BLaER1 (cell line): ENCODE data around the gene WWOX.

ENCODE experiments used
- H3K27ac ChIP-seq: shearing (Covaris generic); formaldehyde crosslinking; 2 replicates; pipeline ENCODE4 v1.8.1; 2022
- H3K27me3 ChIP-seq: shearing (Covaris generic); formaldehyde crosslinking; 2 replicates; pipeline ENCODE4 v1.8.1; 2022
- H3K36me3 ChIP-seq: shearing (Covaris generic); formaldehyde crosslinking; 2 replicates; pipeline ENCODE4 v1.8.1; 2022
- H3K4me1 ChIP-seq: shearing (Covaris generic); formaldehyde crosslinking; 2 replicates; pipeline ENCODE4 v1.8.1; 2022
- H3K4me2 ChIP-seq: shearing (Covaris generic); formaldehyde crosslinking; 2 replicates; pipeline ENCODE4 v1.8.1; 2022
- H3K4me3 ChIP-seq: shearing (Covaris generic); formaldehyde crosslinking; 2 replicates; pipeline ENCODE4 v1.8.1; 2022
- H3K9ac ChIP-seq: shearing (Covaris generic); formaldehyde crosslinking; 2 replicates; pipeline ENCODE4 v1.8.1; 2022
- H3K9me3 ChIP-seq: shearing (Covaris generic); formaldehyde crosslinking; 2 replicates; pipeline ENCODE4 v1.8.1; 2022
- H4K20me1 ChIP-seq: shearing (Covaris generic); formaldehyde crosslinking; 2 replicates; pipeline ENCODE4 v1.8.1; 2022
- Cebpa-rat ChIP-seq: shearing (Covaris generic); IDR thresholded peaks from 2 replicates; pipeline ENCODE4 v1.8.1; 2022

WWOX gene

DNA sequence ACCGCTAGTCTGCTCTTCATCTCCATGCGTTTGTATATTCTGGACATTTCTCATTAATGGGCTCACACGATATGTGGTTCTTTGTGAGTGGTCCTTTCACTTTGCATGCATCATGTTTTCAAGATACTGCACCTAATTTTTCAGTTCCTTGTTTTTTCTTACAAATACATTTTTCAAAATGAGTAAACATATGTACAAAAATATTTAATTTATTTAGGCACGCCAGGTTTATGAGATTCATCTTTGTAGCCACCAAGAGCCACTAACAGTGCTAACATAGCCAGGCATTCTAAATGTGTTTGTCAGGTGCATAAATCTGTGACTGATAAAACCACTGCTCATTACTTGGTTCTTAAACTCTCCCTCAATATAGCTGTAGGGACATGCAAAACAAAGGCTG, 375.3 kb downstream of the WWOX start:
- Histone ChIP-seq H4K20me1 (no peaks in the 10 kb centered on the region), H3K4me1 (no peaks in the 10 kb centered on the region), H3K36me3 (no peaks in the 10 kb centered on the region), H3K27ac (no peak overlapping the region), H3K9ac (no peak overlapping the region), H3K27me3 (no peaks in the 10 kb centered on the region), H3K4me2 (no peak overlapping the region), H3K4me3 (no peak overlapping the region), H3K9me3 (no peaks in the 10 kb centered on the region)
- no peak for TF ChIP-seq Cebpa-rat

DNA sequence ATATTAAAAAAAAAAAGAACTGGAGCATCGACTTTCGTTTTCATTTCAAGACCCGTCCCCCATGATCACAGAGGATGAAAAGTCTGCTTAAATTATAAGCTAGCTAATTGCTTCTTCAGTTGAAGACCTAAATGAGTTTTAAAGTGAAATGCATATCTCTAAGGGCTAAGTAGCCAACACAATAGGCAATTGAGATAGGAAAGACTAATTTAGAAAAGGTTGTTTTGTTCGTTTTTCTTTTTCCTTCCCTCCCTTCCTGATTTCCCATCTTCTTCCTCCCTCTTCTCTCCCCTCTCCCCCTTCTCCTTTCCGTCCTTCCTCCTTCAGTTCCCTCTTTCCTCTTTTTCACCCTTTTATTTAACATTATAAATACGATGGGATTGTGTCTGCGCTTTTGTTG, 377.2 kb downstream of the WWOX start:
- no peak for TF ChIP-seq Cebpa-rat
- H4K20me1 ChIP-seq = no peaks in the 10 kb centered on the region
- no peak overlapping the region for H3K4me2 ChIP-seq
- no peak overlapping the region for H3K4me3 ChIP-seq
- no peaks in the 10 kb centered on the region for H3K9me3 ChIP-seq
- no peak overlapping the region for H3K27ac ChIP-seq
- no peaks in the 10 kb centered on the region for H3K27me3 ChIP-seq
- no peaks in the 10 kb centered on the region for H3K36me3 ChIP-seq
- H3K4me1 ChIP-seq = no peaks in the 10 kb centered on the region
- no peak overlapping the region for H3K9ac ChIP-seq

DNA sequence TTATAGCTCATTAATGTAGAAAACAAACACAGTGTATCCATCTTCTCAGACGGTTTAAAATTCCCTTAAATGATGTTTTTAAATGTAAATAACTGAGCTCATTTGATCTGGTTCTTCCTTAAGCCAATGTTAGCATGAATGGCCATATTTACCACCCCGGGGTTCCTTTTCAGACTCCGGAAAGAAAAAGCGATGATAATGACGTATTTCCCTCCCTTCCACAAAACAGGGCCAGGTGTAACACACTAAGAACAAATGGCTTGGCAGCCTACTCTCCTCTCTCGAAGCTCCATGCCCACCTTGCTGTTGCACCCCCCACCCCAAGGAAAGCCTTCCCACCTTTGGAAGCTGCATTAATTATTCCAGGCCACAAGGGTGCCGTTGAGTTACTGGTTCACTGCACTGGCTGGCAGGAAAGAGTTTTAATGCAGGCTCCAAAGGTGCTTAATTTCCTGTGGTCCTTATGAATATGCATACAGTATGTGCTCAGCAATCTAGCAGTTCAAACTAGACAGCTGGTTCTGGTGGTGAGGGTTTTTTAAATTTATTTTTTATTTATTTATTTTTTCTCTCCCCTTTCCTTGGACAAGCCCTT, 378.9 kb downstream of the WWOX start:
- H3K4me2 ChIP-seq = no peak overlapping the region
- no peaks in the 10 kb centered on the region for H3K36me3 ChIP-seq
- no peaks in the 10 kb centered on the region for H3K9me3 ChIP-seq
- no peak overlapping the region for H3K4me3 ChIP-seq
- H3K4me1 ChIP-seq = no peaks in the 10 kb centered on the region
- H3K9ac ChIP-seq = no peak overlapping the region
- no peak overlapping the region for H3K27ac ChIP-seq
- no peak for TF ChIP-seq Cebpa-rat
- H4K20me1 ChIP-seq = no peaks in the 10 kb centered on the region
- no peaks in the 10 kb centered on the region for H3K27me3 ChIP-seq

DNA sequence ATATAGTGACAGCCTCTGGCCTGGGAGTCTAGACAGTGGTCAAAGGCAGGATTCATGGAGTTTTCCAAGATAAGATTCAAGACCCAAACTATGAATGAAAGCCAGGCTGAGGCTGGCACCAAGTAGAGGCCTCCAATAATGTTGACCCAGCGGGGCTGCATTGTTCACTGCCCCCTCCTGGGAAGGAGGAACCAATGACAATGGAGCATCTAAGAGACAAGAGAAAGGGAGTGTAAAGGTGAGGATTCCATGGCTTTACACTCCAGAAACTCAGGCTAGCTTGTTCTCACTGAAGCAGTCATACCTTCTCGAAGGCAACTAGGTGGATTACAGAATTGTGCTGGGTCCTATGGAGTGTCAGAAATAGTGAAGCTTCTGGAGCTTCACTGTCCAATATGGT, 380.3 kb downstream of the WWOX start:
- no peaks in the 10 kb centered on the region for H3K4me1 ChIP-seq
- H3K4me3 ChIP-seq = no peak overlapping the region
- no peaks in the 10 kb centered on the region for H3K36me3 ChIP-seq
- no peaks in the 10 kb centered on the region for H4K20me1 ChIP-seq
- H3K27ac ChIP-seq = no peak overlapping the region
- H3K9me3 ChIP-seq = no peaks in the 10 kb centered on the region
- no peak overlapping the region for H3K9ac ChIP-seq
- H3K4me2 ChIP-seq = no peak overlapping the region
- TF ChIP-seq Cebpa-rat = no peak
- no peaks in the 10 kb centered on the region for H3K27me3 ChIP-seq

DNA sequence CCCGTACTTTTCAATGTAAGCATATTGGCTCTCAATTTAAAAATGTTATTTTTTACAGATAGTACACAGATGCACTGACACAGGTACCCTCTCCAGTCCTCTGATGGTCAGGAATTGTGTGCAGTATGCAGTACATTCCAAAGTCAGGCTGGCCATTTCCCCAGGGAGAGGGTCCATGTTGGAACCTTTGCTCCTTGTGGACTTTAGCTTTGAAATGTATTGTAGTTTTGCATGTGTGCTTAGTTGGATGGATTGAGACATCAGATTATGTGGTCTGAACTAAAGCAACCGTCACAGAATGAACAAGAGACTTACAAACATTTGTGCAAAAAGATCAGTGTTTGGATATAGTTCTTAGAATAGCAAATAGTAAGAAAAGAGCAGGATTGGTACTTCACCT, 381.1 kb downstream of the WWOX start:
- Histone ChIP-seq H3K9me3 (no peaks in the 10 kb centered on the region), H4K20me1 (no peaks in the 10 kb centered on the region), H3K27me3 (no peaks in the 10 kb centered on the region), H3K9ac (no peak overlapping the region), H3K4me1 (no peaks in the 10 kb centered on the region), H3K36me3 (no peaks in the 10 kb centered on the region), H3K27ac (no peak overlapping the region), H3K4me2 (no peak overlapping the region), H3K4me3 (no peak overlapping the region)
- no peak for TF ChIP-seq Cebpa-rat

DNA sequence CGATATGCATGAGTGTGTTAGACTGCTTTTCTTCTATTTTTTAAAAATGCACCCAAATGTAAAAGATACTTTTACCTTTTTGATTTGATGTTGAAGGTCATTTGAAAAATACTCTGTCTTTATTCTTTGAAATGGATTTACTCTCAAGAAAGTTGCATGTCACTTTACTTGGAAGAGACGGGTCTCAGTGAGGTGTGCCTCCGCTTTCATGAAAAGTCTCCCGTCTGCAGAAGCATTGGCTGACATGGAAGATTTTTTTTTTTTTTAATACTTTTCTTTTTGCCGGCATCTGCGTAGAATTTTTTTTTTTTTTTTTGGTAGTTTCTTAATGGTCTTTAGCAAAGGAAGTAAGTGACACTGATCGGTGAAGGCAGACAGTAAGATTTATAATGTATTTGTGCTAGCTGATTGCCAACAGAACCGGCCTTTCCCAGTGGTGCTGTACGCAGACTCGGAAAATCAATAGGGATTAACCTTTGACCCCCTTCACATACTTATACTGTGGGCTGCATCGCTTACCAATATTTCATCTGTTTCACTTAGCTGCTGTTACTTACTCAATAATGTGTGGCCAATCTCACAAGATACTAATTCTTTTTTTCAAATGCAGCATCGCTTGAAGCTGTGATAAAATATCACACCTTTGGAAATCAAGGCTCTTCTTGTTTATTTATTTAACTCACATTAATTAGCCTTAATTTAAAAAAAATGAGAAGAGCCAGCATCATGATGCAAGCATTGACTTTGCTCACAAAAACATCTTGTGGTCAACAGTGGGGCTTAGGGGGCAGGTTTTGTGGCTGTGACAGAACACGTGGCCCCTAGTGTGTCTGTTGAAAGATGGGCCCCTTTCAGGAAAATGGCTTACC, 383.9 kb downstream of the WWOX start:
- no peak for TF ChIP-seq Cebpa-rat
- H3K27ac ChIP-seq = no peak overlapping the region
- H3K9me3 ChIP-seq = no peaks in the 10 kb centered on the region
- no peak overlapping the region for H3K4me2 ChIP-seq
- H3K36me3 ChIP-seq = no peaks in the 10 kb centered on the region
- H3K27me3 ChIP-seq = no peaks in the 10 kb centered on the region
- no peaks in the 10 kb centered on the region for H4K20me1 ChIP-seq
- no peaks in the 10 kb centered on the region for H3K4me1 ChIP-seq
- H3K4me3 ChIP-seq = no peak overlapping the region
- no peak overlapping the region for H3K9ac ChIP-seq

DNA sequence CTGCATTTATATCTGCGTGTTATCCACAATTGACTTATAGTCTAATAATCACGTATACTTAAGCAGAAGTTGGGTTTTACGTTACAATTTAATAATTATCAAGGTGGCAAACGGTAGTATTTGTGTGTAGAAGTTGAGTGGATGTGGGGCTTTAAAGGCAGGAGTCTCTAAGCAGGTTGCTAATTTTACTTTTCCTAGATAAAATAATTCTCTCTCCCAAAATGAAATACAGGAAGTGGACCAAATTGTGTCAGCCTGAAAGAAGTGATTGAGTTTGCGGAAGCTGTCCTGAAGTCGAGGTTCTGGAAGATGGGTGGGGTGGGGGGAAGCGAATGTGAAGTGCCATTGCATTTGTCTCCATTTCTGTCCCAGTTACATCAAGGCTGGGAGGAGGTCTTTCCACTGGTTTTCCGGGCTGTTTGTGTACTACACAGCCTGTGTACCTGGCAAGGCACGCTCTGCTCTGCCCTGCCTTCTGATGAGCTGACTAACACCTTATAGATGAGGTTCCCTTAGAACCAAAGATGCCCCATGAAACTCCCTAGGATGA, 385.1 kb downstream of the WWOX start:
- H3K4me1 ChIP-seq = no peaks in the 10 kb centered on the region
- no peaks in the 10 kb centered on the region for H4K20me1 ChIP-seq
- no peaks in the 10 kb centered on the region for H3K27me3 ChIP-seq
- TF ChIP-seq Cebpa-rat = no peak
- no peak overlapping the region for H3K4me3 ChIP-seq
- no peak overlapping the region for H3K9ac ChIP-seq
- H3K9me3 ChIP-seq = no peaks in the 10 kb centered on the region
- H3K36me3 ChIP-seq = no peaks in the 10 kb centered on the region
- H3K4me2 ChIP-seq = no peak overlapping the region
- no peak overlapping the region for H3K27ac ChIP-seq

DNA sequence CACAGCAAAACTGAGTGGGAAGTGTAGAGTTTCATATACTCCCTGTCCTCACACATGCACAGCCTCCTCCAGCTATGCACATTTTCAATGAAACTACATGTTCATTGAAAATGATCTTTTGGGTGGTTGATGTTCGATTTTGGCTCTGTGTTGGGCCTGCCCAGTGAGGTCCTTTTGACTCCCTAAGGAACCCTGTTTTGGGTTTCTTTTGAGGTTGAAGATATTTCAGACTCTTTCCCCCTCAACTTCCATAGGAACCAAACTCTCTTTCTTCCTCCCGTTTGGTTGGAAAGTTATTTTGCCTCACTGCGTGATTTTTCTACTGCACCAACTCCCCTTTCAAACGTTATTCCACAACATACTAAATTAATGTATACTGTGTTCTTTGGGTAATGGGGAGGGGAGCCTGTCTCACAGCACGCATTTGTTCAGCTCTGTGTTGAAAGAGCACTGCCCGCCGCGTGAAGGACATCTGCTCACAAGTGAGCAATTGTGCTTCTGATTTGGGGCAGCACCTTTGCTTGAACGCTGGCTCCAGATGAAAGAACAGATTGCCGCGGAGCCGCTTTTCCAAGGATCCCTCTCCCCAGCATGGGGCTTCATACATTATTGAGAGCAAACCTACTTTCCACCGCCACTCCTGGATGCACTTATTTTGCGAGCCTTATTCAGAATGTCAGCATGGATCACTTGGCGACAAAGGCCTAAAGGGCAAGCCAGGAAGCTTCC, 385.9 kb downstream of the WWOX start:
- Histone ChIP-seq H3K4me2 (no peak overlapping the region), H3K36me3 (no peaks in the 10 kb centered on the region), H3K4me1 (no peaks in the 10 kb centered on the region), H3K4me3 (no peak overlapping the region), H4K20me1 (no peaks in the 10 kb centered on the region), H3K9me3 (no peaks in the 10 kb centered on the region), H3K9ac (no peak overlapping the region), H3K27me3 (no peaks in the 10 kb centered on the region), H3K27ac (no peak overlapping the region)
- no peak for TF ChIP-seq Cebpa-rat

DNA sequence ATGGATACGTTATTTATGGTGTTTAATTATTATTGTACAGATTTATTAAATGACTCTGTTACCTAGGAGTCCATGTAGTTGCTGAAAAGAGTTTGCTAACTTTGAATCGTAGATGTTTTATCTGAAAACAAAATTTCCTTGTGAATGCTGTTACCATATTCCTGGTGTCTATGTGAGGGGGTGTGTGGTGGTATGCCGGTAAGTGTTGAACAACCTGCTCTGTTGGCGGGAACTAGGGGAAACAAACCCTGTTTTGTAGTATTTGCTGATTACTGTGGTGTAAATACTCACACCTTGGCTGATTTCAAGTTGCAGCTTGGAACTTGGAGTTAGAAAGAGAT, 386.4 kb downstream of the WWOX start:
- H3K4me1 ChIP-seq = no peaks in the 10 kb centered on the region
- H3K4me3 ChIP-seq = no peak overlapping the region
- no peaks in the 10 kb centered on the region for H3K27me3 ChIP-seq
- no peaks in the 10 kb centered on the region for H3K36me3 ChIP-seq
- no peaks in the 10 kb centered on the region for H3K9me3 ChIP-seq
- H3K9ac ChIP-seq = no peak overlapping the region
- no peaks in the 10 kb centered on the region for H4K20me1 ChIP-seq
- no peak for TF ChIP-seq Cebpa-rat
- H3K4me2 ChIP-seq = no peak overlapping the region
- H3K27ac ChIP-seq = no peak overlapping the region

DNA sequence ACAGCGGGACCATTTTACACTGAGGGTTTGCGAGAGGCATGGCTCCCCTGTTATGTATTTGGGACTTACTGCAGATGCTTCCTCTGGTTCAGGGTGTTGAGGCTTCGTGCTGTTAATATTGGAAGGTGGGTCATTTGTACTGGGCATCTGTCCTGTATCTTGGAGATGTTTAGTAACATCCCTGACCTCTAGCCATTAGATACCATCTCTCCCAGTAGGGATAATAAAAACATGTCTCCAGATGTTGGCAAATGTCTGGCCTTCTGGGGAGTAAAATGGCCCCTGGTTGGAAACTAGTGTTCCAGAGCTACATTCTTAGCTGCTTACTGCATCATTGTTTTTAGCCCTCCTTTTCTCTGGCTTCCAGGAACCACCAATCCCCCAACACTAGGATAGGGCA, 388.0 kb downstream of the WWOX start:
- H3K9me3 ChIP-seq = no peaks in the 10 kb centered on the region
- H3K27me3 ChIP-seq = no peaks in the 10 kb centered on the region
- H3K36me3 ChIP-seq = no peaks in the 10 kb centered on the region
- no peaks in the 10 kb centered on the region for H3K4me1 ChIP-seq
- H3K4me3 ChIP-seq = no peak overlapping the region
- H4K20me1 ChIP-seq = no peaks in the 10 kb centered on the region
- H3K27ac ChIP-seq = no peak overlapping the region
- H3K9ac ChIP-seq = no peak overlapping the region
- no peak overlapping the region for H3K4me2 ChIP-seq
- no peak for TF ChIP-seq Cebpa-rat
